Stimulated activated naive CD8-positive, alpha-beta T cell treated with anti-CD3 and anti-CD28 coated beads, Interleukin-15, amount 100 ng/mL, for 72 hours (primary cell): ENCODE data around the gene SUFU.
"Not testable (repeated sequence)": the region's sequence is repeated elsewhere in the genome, so short reads cannot be mapped to it uniquely, and the experiment has no call there.

Experiments
- ATAC-seq: fragments of 150-1000 bp; cut with Tn5 transposase; 2 replicates; pipeline ENCODE4 v1.10.0; 2021; ENCODE audit warnings: mild to moderate bottlenecking, moderate library complexity
- DNase-seq, 2 donors: peaks; one replicate each; pipeline ENCODE4 v3.0.0; 2021 to 2022
- H3K27ac Mint-ChIP-seq, 2 donors: one replicate each; pipeline ENCODE4 v1.8.0; 2022; ENCODE audit warnings: mild to moderate bottlenecking in 2 of 2, mixed read lengths in 2 of 2, moderate library complexity in 2 of 2
- H3K27me3 Mint-ChIP-seq: one replicate; pipeline ENCODE4 v1.8.0; 2022; ENCODE audit warnings: mixed read lengths
- H3K4me1 Mint-ChIP-seq: one replicate; pipeline ENCODE4 v1.8.0; 2022; ENCODE audit warnings: mild to moderate bottlenecking, mixed read lengths
- H3K4me3 Mint-ChIP-seq, 2 donors: one replicate each; pipeline ENCODE4 v1.8.0; 2022; ENCODE audit warnings: mild to moderate bottlenecking in 2 of 2, mixed read lengths in 2 of 2, moderate library complexity in 1 of 2
- H3K9me3 Mint-ChIP-seq, 2 donors: one replicate each; pipeline ENCODE4 v1.8.0; 2022; ENCODE audit warnings: mixed read lengths in 2 of 2

The SUFU gene

DNA sequence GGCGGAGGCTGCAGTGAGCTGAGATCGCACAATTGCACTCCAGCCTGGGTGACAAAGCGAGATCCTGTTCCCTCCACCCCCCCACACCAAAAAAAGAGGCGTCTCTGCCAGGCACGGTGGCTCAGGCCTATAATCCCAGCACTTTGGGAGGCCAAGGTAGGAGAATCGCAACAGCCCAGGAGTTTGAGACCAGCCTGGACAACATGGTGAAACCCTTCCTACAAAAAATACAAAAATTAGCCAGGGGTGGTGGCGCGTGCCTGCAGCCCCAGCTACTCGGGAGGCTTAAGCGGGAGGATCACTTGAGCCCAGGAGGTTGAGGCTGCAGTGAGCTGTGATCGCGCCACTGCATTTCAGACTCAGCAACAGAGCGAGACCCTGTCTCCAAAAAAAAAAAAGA is 3.1 kb upstream of the SUFU start:
- ATAC-seq, H3K27ac Mint-ChIP-seq, DNase-seq: not testable (repeated sequence)

DNA sequence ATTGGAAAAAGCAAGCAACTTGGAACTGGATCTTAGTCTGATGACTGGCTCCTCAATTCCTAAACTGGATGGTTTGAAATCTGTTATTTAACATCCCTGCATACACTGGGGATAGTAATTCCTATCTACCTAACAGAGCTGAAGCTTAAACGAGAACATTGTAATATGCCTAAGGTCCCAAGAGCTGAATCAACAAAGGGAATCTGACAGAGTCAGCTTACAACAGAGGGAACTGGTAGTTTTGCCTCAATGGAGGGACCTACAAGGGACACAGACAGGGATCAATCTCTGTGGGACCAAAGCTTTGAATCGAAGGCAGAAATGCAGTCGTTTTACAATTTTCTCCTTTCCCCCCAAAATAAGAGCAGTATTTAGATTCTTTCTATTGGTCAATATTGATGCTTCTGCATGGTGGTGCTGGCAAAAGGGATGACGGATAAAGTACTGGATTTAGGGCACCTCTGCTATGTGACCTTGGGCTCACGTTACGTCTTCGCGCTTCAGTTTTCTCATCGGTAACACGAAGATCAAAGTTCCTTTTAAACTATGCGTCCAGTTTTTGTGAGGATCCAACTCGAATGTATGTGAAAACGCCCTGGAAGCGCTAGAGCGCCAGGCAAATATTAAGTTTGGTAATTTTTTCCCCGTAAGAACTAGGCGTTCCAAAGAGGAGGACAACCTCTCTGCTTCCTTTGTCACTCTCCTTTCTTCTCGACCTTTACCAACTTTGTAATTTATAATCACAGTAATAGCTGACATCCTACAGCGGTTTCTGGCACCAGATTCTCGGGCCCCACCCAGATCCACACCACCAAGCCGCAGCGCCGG is 2.4 kb upstream of the SUFU start:
- peak overlapping the region in 1 of 2 donors; percentile 52 for H3K27ac Mint-ChIP-seq
- no peaks in the 10 kb centered on the region for H3K27me3 Mint-ChIP-seq
- H3K4me1 Mint-ChIP-seq, result peaks cover 39% of the 10 kb centered on the region
- H3K4me3 Mint-ChIP-seq, result no peak overlapping the region
- no peaks in the 10 kb centered on the region for H3K9me3 Mint-ChIP-seq
- DNase-seq (no peak), ATAC-seq (no peak)

More for the DNA sequence above, 3.1 kb upstream of the SUFU start:
- not testable (repeated sequence) for H3K9me3 Mint-ChIP-seq, H3K27me3 Mint-ChIP-seq, H3K4me3 Mint-ChIP-seq
- peaks cover 38% of the 10 kb centered on the region for H3K4me1 Mint-ChIP-seq

DNA sequence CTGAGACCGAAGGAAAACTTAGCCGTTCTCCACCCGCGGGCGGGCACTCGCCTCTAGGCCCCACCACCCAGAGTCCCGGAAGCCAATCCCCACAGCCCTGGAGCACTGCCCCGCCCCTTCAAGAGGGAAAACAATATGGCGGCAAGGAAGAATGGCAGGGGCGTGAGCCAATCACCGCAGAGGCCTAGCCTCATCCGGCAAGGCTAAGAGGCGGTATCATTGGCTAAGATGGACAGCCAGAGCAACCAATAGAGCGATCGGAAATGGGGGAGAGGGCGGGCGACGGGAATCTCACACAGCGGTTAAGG is 1.8 kb upstream of the SUFU start:
- peak; percentile 98 to 99 for DNase-seq
- H3K4me1 Mint-ChIP-seq, result peaks cover 42% of the 10 kb centered on the region
- no peak overlapping the region for H3K4me3 Mint-ChIP-seq

DNA sequence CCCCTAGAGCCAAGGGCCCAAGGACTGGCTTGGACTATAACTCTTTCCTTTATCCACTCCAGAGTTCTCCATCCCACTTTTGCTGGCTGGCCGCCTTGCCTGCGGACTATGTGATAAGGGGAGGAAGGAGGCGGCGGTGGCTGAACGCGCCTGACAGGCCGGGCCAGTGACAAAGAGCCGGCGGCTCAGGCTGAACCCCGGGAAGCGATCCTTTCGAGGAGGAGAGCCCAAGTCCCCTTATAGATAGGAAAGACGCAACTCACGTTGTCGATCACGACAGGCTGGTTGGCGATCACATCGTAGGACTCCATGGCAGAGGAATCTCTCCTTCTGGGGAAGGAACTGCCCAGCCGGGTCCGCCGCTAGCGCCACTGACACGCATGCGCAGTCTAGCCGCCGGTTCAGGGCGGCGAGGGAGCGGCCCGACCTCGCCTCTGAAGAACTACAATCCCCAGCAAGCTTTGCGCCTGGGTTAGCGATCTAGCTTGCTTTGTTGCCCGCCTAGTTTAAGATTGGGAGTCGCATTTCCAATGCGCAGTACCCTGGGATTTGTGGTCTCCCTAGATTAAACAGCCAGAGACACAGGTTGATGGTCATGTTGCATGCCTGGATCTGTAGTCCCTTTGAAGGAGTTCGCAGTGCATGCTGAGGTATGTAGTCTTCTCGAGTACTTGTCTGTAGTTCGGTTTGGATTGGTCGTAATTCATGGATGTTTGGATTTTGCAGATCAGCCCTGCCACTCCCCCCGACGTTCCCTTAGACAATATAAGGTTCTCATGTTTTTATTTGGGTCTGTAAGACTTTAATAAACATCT is 1.2 kb upstream of the SUFU start, which contains the start of gene ACTR1A:
ACTR1A (minus strand) TSS at position 376 of the 815 bp plus-strand sequence; CDS start at position 311, 65 bp downstream.
- peaks cover 45% of the 10 kb centered on the region for H3K4me1 Mint-ChIP-seq
- no peaks in the 10 kb centered on the region for H3K27me3 Mint-ChIP-seq
- no peak within 1 kb of the TSS for H3K27ac Mint-ChIP-seq
- no peak within 1 kb of the TSS for H3K4me3 Mint-ChIP-seq
- peak; percentile 95 to 96 for DNase-seq
- no peaks in the 10 kb centered on the region for H3K9me3 Mint-ChIP-seq
- peak; percentile 66 for ATAC-seq

More for the DNA sequence above, 1.8 kb upstream of the SUFU start:
- Mint-ChIP-seq H3K27ac (no peak overlapping the region), H3K27me3 (no peaks in the 10 kb centered on the region), H3K9me3 (no peaks in the 10 kb centered on the region)
- peak; percentile 84 for ATAC-seq

DNA sequence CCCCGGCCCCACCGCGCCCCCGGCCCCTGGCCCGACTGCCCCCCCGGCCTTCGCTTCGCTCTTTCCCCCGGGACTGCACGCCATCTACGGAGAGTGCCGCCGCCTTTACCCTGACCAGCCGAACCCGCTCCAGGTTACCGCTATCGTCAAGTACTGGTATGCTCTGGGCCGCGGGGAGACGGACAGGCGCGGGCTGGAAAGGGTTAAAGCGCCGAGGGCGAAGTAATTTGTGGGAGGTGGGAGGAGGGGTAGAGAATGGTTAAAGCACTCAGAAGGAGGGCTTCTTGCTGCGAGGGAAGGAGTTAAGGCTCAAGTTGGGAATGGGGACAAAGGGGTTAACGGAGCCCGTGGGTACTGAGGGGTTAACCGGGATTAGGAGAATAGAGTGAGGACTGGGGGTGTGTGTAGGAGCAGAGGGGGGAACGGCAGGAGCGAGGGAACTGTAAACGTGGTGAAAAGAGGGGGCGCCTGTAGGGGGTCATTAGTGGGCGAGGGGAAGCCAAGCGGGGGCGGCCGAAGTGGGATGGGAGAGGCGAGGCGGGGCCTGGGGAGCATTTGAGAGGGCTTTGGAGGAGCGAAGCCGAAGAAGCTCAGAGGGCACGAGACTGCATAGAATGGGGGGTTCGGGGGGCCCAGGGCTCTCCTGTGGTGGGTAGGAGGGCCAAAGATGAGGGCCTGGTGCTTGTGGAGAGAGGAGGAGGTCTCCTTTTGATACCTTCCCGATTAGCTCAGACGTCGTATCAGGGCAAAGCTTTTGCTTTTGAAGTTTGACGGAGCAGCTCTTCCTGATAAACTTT is 605 bp downstream of the SUFU start:
- Mint-ChIP-seq H3K27me3 (no peaks in the 10 kb centered on the region), H3K27ac (peak overlapping the region; percentile 89 to 93), H3K4me3 (no peak overlapping the region), H3K4me1 (peaks cover 37% of the 10 kb centered on the region), H3K9me3 (no peaks in the 10 kb centered on the region)
- DNase-seq, result peak in 1 of 2 donors; percentile 17
- ATAC-seq, result peak; percentile 1

DNA sequence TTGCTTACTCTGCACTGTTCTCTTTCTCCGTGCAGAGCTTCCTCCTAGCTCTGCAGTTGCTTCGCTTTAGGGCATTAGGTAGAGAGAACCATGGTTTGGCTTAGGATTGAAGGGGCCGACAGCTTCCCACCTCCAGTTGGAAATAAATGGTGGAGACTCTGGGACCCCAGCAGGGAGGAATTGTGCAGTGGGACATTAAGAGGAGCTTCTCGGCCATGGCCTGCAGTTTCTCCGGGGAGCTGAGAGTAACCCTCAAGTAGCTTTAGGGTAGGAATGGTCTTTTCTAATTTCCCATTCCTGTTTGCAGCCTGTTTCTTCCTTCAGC is 1.2 kb downstream of the SUFU start:
- Mint-ChIP-seq H3K27ac (no peak overlapping the region), H3K27me3 (no peaks in the 10 kb centered on the region), H3K4me1 (peaks cover 31% of the 10 kb centered on the region), H3K4me3 (no peak overlapping the region), H3K9me3 (no peaks in the 10 kb centered on the region)
- ATAC-seq (no peak), DNase-seq (no peak)

DNA sequence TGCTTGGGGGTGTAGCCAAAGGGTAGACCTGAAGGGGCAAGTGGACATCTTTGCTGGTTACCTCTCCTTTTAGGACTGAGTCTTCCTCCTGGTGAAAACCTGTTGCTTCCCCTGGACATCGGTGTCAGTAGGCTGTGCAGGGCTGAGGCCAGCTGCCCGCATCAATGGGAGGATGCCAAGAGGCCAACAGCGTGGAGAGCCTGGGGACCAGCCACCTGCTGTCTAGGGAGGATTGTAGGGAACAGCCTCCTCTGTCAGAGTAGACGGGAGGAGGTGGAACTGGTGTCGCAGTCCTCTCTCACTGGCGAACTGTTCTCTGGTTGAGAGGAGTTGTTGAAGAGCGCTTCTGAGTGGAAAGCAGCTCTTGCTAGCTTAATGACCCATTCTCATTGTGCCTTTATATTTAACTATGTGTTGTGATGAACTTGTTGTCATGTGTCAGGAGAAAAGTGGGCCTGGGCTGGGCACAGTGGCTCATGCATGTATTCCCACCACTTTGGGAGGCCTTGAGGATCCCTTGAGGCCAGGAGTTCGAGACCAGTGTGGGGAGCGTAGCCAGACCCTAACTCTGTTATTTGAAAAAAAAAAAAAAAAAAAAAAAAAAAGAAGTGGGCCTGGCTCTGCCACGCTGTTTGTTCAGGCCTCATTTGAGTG is 1.8 kb downstream of the SUFU start:
- H3K27ac Mint-ChIP-seq, result no peak overlapping the region

DNA sequence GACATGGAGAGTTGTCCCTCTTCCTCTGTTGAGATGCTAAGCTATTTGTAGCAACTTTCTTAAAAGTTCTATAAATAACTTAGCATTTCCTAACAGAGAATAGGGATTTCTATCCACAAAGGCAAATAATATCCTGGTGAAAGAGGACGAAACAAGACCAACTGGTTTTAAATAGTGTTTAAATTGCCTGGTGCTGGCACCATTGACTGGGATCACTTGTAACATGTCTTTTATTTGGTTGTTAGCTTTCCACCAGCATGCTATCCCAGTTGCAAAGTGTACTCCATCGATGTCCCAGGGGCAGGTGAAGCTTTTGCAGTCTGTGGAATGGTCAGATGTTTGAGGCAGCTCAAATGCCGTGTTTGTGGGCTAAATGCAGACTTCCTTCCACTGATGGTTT is 3.7 kb downstream of the SUFU start:
- Mint-ChIP-seq H3K27me3 (no peaks in the 10 kb centered on the region), H3K4me1 (peaks cover 42% of the 10 kb centered on the region), H3K9me3 (no peaks in the 10 kb centered on the region), H3K4me3 (no peak overlapping the region), H3K27ac (no peak overlapping the region)
- ATAC-seq (no peak), DNase-seq (no peak)

More for the DNA sequence above, 1.8 kb downstream of the SUFU start:
- Mint-ChIP-seq H3K4me1 (peaks cover 29% of the 10 kb centered on the region), H3K4me3 (peak overlapping the region in 1 of 2 donors; percentile 53), H3K27me3 (no peaks in the 10 kb centered on the region), H3K9me3 (no peaks in the 10 kb centered on the region)
- DNase-seq (no peak), ATAC-seq (no peak)

DNA sequence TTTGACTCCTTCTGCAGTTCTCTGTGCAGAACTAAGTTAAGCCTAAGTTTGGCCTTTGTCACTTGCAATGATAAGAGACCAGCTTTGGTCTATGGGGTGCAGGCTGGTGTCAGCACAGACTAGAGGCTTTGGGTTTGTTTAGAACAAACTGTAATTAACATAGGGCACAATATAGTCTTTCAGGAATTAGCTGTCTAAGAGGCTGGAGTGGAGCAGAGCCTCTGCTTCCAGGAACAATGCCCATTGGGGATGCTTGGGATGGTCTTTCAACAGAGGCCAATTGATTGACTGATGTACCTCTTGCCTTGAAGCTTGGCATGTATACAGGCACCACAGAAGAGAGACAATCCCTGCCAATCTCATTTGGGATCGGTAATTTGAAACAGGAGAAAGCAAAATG is 4.7 kb downstream of the SUFU start:
- ATAC-seq (no peak), DNase-seq (no peak)
- no peak overlapping the region for H3K27ac Mint-ChIP-seq
- no peaks in the 10 kb centered on the region for H3K9me3 Mint-ChIP-seq
- peaks cover 42% of the 10 kb centered on the region for H3K4me1 Mint-ChIP-seq
- H3K27me3 Mint-ChIP-seq, result no peaks in the 10 kb centered on the region
- H3K4me3 Mint-ChIP-seq, result no peak overlapping the region

DNA sequence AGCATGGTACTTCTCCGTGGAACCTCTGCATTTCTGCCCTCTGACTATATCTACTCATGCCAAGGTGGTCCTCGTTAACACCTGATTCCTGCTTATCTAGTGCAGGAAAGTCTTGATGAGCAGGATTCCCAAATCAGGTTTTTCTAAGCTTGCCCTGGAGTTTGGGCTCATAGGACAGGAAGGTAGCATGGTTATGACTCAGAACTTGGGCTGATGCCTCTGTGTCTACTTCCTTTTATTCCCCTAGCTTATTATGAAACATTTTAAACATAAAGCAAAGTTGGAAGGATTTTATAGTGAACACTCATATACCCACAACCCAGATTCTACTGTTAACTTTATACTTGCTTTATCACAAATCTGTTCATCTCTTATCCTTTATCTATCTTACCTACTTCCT is 5.6 kb downstream of the SUFU start:
- DNase-seq (no peak), ATAC-seq (no peak)
- H3K4me1 Mint-ChIP-seq, result peaks cover 37% of the 10 kb centered on the region
- no peaks in the 10 kb centered on the region for H3K27me3 Mint-ChIP-seq
- H3K9me3 Mint-ChIP-seq, result no peaks in the 10 kb centered on the region
- no peak overlapping the region for H3K27ac Mint-ChIP-seq
- H3K4me3 Mint-ChIP-seq, result no peak overlapping the region

DNA sequence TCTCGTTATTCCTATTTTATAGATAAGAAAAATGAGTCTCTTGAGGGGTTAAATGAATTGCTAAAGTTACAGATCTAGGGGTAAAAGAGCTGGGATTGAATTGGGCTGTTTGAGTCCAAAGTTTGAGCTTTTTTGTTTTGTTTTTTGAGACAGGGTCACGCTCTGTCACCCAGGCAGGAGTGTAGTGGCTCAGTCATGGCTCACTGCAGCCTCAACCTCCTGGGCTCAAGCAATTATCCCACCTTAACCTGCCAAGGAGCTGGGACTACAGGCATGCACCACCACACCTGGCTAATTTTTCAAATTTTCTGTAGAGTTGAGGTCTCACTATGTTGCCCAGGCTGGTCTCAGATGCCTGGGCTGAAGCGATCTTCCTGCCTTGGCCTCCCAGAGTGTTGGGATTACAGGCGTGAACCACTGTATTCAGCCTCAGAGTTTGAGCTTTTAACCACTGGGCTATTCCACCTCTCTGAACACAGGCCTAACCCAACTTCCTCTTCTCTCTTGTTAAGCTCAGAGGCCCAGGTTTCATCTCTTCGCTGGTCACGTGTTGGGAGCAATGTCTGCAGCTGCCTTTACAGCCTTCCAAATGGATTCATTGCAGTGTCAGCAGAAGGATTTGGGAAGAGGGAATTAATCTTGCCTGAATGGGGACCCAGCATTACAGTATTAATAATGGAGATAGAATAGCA is 8.0 kb downstream of the SUFU start:
- no peaks in the 10 kb centered on the region for H3K9me3 Mint-ChIP-seq
- peaks cover 23% of the 10 kb centered on the region for H3K4me1 Mint-ChIP-seq
- no peak overlapping the region for H3K4me3 Mint-ChIP-seq
- DNase-seq (no peak), ATAC-seq (no peak)
- peak overlapping the region; percentile 16 to 65 for H3K27ac Mint-ChIP-seq
- H3K27me3 Mint-ChIP-seq, result no peaks in the 10 kb centered on the region

DNA sequence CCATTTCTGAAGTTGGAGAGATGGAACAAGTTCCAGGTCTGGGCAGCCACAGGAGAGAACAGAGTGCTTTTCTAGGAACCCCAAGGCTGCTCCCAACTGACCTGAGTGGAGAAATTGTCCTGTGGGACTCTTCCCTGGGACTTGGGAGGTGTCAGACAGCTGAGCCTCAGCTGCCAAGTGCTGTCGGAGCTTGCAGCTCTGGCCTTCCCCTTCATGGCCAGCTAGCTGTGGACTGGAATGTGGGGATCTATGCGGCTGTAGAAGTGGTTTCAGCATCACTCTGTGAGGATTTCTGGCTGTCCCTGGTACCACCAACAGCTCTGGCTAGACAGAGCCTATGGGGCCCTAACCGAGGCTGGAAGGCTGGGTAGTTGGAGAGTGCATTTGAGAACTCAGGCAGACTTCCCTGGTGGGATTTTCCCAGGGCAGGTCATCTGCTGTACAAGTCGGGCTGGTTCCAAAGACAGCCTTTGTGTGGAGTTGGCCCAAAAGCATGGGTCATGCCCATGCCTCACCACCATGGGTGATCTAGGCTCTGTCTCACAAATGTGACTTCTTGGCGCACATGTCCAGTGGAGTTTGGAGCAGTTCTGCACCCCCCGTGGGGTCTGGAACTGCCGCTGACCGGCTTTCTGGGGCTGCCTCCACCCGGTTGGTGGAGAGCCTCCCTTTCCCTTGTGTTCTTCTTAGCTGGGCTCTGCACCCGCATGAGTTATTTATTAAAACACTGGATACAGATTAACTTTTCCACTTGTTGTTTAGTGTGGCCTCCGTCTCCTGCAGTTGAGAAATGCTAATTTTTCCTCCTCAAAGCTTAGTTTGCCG is 10.9 kb downstream of the SUFU start:
- DNase-seq (no peak), ATAC-seq (no peak)
- Mint-ChIP-seq H3K27me3 (no peaks in the 10 kb centered on the region), H3K9me3 (no peaks in the 10 kb centered on the region), H3K4me1 (peaks cover 12% of the 10 kb centered on the region), H3K27ac (no peak overlapping the region), H3K4me3 (no peak overlapping the region)

DNA sequence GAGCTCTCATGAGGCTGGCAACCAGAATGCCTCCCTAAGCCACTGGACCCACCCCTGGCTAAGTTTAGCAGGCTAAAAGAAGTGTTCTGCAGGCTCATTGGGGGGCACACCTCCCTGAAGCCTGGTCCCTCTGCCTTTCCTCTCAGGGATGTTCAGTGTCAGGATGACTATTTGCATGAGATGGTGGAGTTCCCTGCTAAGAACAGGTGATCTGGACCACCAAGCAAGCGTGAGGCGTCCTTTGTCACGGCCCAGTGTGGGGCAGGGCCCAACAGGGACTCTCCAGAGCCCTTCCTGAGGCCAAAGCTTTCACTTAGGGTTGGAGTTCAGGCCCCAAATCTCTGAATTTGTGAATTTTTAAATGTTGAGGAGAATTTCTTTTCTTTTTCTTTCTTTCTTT is 12.0 kb downstream of the SUFU start:
- H3K4me1 Mint-ChIP-seq, result peaks cover 12% of the 10 kb centered on the region
- ATAC-seq, result no peak
- H3K27ac Mint-ChIP-seq, result no peak overlapping the region
- no peak for DNase-seq
- no peaks in the 10 kb centered on the region for H3K9me3 Mint-ChIP-seq
- H3K4me3 Mint-ChIP-seq, result no peak overlapping the region
- H3K27me3 Mint-ChIP-seq, result no peaks in the 10 kb centered on the region

DNA sequence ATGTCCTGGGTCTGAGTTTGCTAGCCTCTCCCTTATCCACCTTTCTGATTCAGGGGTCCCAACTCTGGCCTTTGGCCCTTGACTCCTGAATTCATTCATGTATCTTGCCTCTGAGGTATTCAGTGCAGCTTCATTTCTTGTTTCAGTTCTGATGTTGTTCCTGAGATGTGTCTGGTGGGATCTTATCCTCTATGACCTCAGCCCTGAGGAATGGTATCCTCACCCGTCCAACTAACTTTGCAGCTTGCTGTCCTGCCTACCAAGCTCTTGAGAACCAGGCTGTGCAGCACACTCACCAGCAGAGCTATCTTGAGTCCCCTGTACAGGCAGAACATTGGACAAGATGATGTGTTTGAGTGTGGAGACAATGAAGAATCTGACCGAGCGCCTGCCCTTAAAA is 13.8 kb downstream of the SUFU start:
- no peak overlapping the region for H3K27ac Mint-ChIP-seq
- ATAC-seq, result no peak

More for the DNA sequence above, 13.8 kb downstream of the SUFU start:
- no peaks in the 10 kb centered on the region for H3K27me3 Mint-ChIP-seq
- no peak for DNase-seq
- H3K4me1 Mint-ChIP-seq, result peaks cover 6% of the 10 kb centered on the region
- H3K9me3 Mint-ChIP-seq, result no peaks in the 10 kb centered on the region
- H3K4me3 Mint-ChIP-seq, result no peak overlapping the region
